Middle frontal gyrus (tissue), 1 donor: ENCODE measurements around the gene BOD1.

Experiments used
- DNase-seq: peaks from one replicate; pipeline ENCODE4 v3.0.0-alpha.2; 2015; ENCODE audit warnings: low spot score; ENCODE audit errors: extremely low spot score

Gene BOD1

DNA sequence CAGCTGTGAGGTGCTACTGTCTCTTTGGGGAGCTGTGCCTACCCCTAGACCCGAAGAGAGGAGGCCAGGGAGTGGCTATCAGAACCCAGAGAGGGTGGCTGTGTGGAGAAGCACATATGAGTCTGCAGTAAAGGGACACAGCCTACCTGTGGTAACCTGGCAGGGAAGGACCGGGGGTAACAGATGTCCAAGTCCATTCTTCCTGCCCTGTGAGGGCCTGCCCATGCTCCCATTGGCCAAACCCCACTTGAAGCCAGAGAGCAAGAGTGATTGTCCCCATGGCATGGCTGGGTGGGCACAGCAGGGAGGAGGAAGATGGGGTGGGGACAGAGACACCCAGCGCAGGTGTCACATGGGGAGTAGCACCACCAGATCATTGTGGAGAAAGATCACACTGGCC lies 39.3 kb downstream of the BOD1 start:
- no peak for DNase-seq

DNA sequence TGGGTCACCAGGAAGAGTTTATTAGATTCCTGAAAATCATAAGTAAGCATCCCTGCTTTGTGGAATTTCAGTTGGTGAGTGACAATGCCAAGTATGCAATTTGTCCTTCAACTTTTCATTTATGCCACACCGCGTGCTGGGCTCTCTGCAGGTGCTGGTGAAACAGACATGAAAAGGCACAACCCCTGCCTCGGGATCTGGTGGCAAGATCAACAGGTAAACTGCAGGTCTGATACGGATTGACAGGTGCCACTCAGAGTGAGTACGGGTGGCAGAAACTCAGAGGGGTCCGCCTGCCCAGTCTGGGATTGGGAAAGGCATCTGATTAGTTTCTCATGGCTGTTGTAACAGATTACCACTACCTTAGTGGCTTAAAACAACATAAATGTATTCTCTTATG lies 40.5 kb downstream of the BOD1 start:
- DNase-seq = no peak

DNA sequence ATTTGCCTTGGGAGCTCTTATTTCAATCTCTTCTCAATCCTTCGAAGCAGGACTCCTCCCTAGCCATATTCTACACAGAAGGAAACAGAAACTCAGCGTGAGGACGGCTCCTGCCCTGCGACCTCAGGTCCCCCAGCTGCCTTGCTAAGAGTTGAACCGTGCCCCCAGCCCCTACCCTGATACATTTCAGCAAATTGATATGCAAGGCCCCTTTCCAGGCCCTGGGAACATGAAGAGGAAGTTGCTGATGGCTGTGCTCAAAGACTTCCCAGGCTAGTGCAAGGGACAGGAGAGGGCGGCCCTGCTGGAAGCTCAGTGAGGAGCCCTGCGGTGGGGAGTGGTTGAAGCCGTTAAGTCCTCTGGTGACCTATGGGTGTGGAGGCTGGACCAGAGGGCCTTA lies 41.5 kb downstream of the BOD1 start:
- DNase-seq = no peak

DNA sequence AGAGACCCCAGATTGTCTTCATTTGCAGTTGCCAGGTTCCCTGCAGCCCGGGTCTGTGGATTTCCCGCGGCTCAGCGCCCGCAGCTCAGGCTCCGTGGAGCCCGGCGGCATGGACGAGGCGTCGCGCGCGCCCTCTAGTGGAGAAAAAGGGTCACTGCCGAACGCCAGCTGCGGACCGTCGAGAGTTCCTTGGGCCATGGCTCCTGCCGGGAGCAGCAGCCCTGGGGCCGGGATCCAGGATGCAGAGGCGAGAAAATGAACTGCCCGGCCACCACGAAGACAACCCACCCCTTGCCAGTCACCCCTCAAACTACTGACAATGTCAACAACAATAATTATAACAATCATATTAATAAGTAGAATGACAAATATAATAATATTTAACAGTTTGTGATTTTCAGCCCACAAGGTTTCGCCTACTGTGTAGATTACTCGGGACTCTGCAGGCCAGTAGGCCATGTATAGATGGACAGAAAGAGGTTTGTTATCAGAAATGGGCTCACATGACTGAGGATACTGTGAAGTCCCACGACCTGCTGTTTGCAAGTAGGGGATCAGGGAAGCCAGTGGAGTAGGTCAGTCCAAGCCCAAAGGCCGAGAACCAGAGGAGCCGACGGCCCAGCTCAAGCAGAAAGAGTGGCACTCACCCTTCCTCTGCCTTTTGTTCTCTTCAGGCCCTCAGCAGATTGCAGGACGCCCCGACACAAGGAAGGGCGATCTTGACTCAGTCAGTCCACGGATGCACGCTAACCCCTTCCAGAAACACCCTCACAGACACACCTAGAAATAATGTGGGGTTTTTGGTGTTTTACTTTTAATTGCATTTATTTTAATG lies 43.1 kb downstream of the BOD1 start:
- peak; percentile 59 for DNase-seq

DNA sequence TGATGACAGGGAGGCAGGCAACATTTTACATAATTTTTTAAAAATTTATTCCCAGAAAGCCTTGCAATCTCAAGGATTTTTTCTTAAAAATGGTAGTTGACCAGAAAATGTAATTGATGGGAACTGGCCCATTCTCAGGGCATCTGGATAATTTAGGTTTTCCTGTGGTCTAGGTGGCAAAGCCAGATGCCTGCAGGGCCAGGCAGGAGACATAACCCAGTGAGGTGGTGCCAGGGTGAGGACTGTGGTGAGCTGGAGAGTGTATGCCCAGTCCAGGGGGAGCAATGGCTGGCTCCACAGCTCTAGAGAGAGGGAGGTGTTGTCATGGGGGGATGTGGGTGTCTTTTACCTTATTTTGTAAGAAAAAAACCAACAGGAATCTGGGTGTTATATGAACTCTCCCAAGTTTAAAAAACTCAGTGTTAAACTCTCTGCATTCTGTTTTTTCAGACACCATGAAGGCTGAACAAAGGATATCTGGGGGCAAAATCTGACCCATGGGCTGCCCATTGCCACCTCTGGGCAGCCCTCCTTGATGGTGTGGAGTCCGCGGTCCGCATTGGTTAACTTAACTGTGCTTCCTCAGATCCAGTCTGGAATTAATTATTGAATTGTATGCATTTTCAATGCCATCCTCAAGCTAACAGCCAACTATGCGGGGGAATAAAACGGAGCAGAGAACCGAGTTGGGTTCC lies 43.9 kb downstream of the BOD1 start:
- DNase-seq = no peak

DNA sequence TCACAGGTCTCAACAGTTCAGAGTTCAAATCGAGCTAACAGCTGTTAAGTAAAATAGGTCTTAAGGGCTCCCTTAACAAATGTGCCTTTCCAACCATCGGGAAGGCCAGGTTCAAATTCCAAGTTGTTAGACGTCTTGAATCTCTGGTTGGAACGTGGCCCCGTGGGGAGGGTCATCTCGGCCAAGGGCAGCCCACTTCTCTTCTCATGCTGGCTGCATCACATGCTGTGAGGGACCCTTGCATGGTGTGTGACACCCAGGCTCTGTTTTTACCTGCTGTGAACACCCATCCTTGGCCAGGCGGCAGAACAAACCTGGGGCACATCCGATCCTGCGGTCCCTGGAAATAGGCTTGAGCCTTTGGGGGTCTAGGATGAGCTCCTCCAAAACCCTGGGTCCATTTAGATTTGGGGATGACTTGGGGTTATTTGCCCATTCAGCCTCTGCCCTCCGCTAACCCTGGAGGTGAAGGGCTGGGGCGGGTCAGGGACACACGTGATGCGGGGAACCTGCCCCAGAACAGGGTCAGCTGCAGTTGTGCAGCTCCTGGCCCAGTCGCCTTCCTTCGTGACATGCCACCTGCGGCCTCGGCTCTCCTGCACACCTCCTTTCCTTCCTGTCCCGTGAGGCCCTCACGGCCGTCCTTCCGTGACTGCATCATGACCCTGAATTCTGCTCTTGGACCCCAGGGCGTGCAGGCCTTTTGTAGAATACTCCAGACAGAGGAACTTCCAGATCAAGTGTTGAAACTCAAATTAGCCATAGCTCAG lies 45.9 kb downstream of the BOD1 start:
- DNase-seq = no peak

DNA sequence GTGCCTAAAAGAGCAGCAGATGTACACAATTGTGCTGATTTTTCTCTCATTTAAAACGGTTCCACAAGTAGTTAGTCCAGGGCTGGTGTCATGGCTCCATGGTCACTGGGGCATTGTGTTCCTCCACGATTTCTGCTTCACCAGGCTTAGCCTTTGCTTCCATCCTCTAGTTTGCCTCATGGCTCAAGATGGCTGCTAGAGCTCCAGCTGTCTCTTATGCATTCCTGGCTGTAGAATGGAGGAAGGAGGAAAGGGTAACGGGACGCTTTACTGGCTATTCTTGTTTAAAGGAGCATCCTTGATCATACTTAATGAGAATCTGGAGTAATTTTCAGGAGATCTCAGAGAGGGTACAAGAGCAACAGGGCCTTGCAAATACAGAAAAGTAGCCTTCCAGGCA lies 47.7 kb downstream of the BOD1 start:
- no peak for DNase-seq

DNA sequence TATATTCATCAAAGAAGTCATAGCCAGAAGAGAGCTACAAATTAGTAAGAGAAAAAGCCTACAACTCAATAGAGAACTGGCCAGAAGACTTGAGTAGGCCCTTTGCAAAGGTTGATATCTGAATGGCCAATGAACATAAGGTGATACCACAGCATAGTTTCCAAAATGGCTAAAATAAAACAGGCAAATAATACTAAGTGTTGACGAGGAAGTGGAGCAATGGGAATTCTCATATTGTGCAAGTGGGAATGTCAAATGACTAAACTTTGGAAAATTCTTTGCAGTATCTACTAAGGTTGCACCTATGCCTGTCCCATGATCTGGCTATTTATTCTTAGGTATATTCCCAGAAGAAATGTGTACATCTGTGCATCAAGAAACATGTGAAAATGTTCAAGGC lies 48.3 kb downstream of the BOD1 start:
- no peak for DNase-seq

DNA sequence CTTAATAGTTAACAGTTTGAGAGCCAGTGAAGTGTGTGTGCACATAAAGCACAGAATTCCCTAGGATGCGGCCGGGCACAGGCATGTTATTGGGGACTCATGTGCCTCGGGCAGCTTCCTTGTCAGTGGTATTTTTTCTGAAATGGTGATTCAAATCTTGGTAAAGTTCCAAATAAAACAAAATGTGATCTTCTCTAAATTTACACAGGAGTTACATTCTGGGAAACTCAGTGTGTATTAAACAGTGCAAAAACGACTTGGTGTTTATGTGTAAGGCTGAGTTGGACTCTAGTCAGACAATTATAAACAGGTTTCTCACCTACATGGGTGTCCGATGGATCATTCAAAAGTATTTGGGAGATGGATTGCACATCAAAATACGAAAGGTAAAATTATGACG lies 48.9 kb downstream of the BOD1 start:
- DNase-seq = no peak

DNA sequence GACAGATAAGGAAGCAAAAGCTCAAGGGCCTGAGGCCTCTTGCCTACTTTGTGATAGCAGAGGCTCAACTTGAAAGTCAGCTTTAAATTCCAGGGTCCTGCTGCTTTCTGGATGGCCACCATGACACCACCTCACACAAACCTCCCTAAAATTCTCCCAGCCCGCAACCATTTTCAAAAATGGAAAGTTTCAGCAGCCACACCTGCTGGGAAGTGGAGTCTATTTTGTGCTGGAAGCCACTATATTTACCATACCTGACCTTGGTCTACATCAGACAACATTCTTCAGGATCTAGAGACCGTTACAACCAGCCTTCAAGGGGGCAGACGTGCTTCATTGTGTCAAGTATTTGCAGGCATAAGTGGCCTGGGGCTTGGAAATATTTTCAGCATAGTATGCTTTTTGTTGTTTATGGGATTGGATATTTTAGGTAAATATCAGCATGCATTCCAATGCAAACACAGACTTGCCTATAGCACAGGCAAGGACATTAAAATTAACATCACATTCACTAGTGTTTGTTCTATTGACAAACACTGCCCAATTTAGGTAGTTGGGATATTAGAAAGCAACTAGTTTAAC lies 50.9 kb downstream of the BOD1 start:
- DNase-seq = no peak

DNA sequence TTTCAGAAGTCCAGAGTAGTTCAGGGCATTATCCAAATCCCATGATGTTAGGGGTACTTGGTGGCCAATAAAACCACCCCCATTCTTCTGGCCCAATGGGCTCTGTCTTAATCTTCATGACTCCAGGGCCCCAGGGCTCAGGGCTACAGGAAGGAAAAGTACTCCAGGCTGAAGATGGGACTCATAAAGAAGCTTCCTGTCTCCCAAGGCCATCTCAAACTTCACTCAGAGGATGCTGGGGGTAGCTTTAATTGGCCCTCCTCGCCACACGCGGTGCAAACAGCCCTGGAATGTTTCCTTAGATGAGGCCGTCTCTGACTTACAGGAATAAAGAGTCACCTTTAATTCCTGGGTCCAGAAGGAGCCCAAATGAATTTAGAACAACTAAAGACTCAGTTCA lies 52.3 kb downstream of the BOD1 start:
- DNase-seq = no peak

DNA sequence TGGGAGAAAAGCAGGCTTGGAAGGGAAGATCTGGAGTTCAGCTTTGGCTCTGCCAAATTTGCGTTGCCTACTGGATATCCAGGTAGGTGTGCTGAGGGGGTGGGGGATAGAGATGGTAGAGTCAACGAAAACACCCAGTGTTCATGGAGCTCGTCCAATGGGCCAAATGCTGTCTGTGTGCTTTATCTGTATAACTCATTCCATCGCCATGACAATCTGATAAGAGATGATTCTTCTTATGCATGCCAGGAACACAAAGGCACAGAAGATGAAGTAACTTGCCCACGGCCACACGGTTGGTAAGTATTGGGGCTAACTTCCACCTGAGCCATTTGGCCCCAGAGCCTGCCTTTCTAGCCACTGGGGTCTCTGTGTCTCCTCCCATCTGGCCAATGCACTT lies 53.2 kb downstream of the BOD1 start:
- DNase-seq = no peak

DNA sequence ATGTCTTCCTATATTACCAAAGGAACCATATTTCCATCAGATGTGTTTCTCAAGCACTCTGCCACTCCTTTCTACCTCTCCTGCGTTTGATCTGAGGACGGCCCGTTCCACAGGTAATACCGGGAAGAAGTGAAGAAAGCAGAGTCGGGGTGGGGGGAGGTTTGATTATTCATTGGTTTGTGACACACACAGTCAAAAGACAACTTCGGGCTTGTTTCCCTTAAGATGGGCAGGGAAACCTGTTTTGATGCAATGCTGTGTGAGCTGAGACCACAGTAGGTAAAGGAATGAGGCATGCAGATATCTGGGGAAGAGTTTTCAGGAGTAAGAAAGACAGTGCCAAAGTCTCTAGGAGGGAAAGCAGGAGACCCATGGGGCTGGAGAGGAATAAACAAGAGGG lies 54.0 kb downstream of the BOD1 start:
- no peak for DNase-seq
